Measurements from ENCODE around the gene MRM2.

The MRM2 gene

GRCh38 chr7:2230882-2231281 lies 11.1 kb downstream of the MRM2 start:
- no peak overlapping the region; the same call in 1 of the 2 replicates for H3K4me2 ChIP-seq
- H4K20me1 ChIP-seq (ENCODE audit: insufficient read depth): peaks cover 3% of the 10 kb centered on the region; the same call in 1 of the 2 replicates
- H3K27ac ChIP-seq: no peak overlapping the region
- H3K9ac ChIP-seq: no peak overlapping the region
- peaks cover 39% of the 10 kb centered on the region; the same call in 1 of the 2 replicates for H3K79me2 ChIP-seq (ENCODE audit: insufficient read depth, low read depth)
- TF ChIP-seq CTCF (conservative IDR thresholded peaks at IDR 0.05; ENCODE audit: low read depth, low read length): no peak
- no peaks in the 10 kb centered on the region for H3K27me3 ChIP-seq (ENCODE audit: insufficient read depth, low read depth)
- peaks cover 15% of the 10 kb centered on the region for H3K4me1 ChIP-seq (ENCODE audit: low read depth, poor library complexity, severe bottlenecking)
- no peak overlapping the region for H3K4me3 ChIP-seq (IDR thresholded peaks at IDR 0.05; ENCODE audit: insufficient read depth, low read depth, low read length)
- no peak overlapping the region for H2AFZ ChIP-seq (ENCODE audit: low read depth)
- H3K36me3 ChIP-seq (ENCODE audit: insufficient read depth): peaks cover 8% of the 10 kb centered on the region; the same call in 1 of the 2 replicates

GRCh38 chr7:2230226-2230625 lies 11.8 kb downstream of the MRM2 start:
- Histone ChIP-seq H3K4me1 (ENCODE audit: low read depth, poor library complexity, severe bottlenecking) (peaks cover 15% of the 10 kb centered on the region), H3K9ac (no peak overlapping the region), H3K4me3 (IDR thresholded peaks at IDR 0.05; ENCODE audit: insufficient read depth, low read depth, low read length) (no peak overlapping the region), H3K36me3 (ENCODE audit: insufficient read depth) (peaks cover 8% of the 10 kb centered on the region; the same call in 1 of the 2 replicates), H3K79me2 (ENCODE audit: insufficient read depth, low read depth) (peaks cover 39% of the 10 kb centered on the region; the same call in 1 of the 2 replicates), H2AFZ (ENCODE audit: low read depth) (no peak overlapping the region), H3K27ac (no peak overlapping the region), H3K27me3 (ENCODE audit: insufficient read depth, low read depth) (no peaks in the 10 kb centered on the region), H3K4me2 (no peak overlapping the region), H4K20me1 (ENCODE audit: insufficient read depth) (peaks cover 3% of the 10 kb centered on the region; the same call in 1 of the 2 replicates)
- no peak for TF ChIP-seq CTCF (conservative IDR thresholded peaks at IDR 0.05; ENCODE audit: low read depth, low read length)

GRCh38 chr7:2229467-2229866 lies 12.5 kb downstream of the MRM2 start:
- Histone ChIP-seq H3K4me3 (IDR thresholded peaks at IDR 0.05; ENCODE audit: insufficient read depth, low read depth, low read length) (no peak overlapping the region), H2AFZ (ENCODE audit: low read depth) (no peak overlapping the region), H4K20me1 (ENCODE audit: insufficient read depth) (peaks cover 3% of the 10 kb centered on the region; the same call in 1 of the 2 replicates), H3K79me2 (ENCODE audit: insufficient read depth, low read depth) (peaks cover 39% of the 10 kb centered on the region; the same call in 1 of the 2 replicates), H3K27ac (no peak overlapping the region), H3K4me2 (no peak overlapping the region), H3K27me3 (ENCODE audit: insufficient read depth, low read depth) (no peaks in the 10 kb centered on the region), H3K4me1 (ENCODE audit: low read depth, poor library complexity, severe bottlenecking) (peaks cover 15% of the 10 kb centered on the region), H3K36me3 (ENCODE audit: insufficient read depth) (peaks cover 5% of the 10 kb centered on the region; the same call in 1 of the 2 replicates), H3K9ac (no peak overlapping the region)
- no peak for TF ChIP-seq CTCF (conservative IDR thresholded peaks at IDR 0.05; ENCODE audit: low read depth, low read length)

- no peak overlapping the region for H3K4me3 ChIP-seq (IDR thresholded peaks at IDR 0.05; ENCODE audit: insufficient read depth, low read depth, low read length)
- H3K27me3 ChIP-seq (ENCODE audit: insufficient read depth, low read depth): no peaks in the 10 kb centered on the region
- no peak overlapping the region for H2AFZ ChIP-seq (ENCODE audit: low read depth)
- no peak overlapping the region for H3K9ac ChIP-seq
- peaks cover 39% of the 10 kb centered on the region; the same call in 1 of the 2 replicates for H3K79me2 ChIP-seq (ENCODE audit: insufficient read depth, low read depth)
- peaks cover 15% of the 10 kb centered on the region for H3K4me1 ChIP-seq (ENCODE audit: low read depth, poor library complexity, severe bottlenecking)
- H3K36me3 ChIP-seq (ENCODE audit: insufficient read depth): peaks cover 5% of the 10 kb centered on the region; the same call in 1 of the 2 replicates
- no peak overlapping the region for H3K4me2 ChIP-seq
- no peak for TF ChIP-seq CTCF (conservative IDR thresholded peaks at IDR 0.05; ENCODE audit: low read depth, low read length)
- H4K20me1 ChIP-seq (ENCODE audit: insufficient read depth): peaks cover 3% of the 10 kb centered on the region; the same call in 1 of the 2 replicates
- no peak overlapping the region for H3K27ac ChIP-seq
Observed at GRCh38 chr7:2228921-2229320, 13.1 kb downstream of the MRM2 start.

Data from KMS-11 (cell line).